GM11168 (cell line): ENCODE results near the gene CNOT2.

Source experiments
- in situ Hi-C: fragments of 300-500 bp; cut with MboI; formaldehyde crosslinking; loops from one replicate; pipeline ENCODE4 v1.12.0; 2022; ENCODE audit warnings: low sequenced_read_pairs; ENCODE audit not compliant: unreplicated experiment

Gene CNOT2

GRCh38 chr12:70242695-70243509 lies at the start of gene CNOT2:
TSS of gene CNOT2 (plus strand) at chr12:70243433. CDS start at chr12:70278227, 34,794 bp downstream.
- in situ Hi-C loops: no loop called here

GRCh38 chr12:70194076-70194475 lies 49.2 kb upstream of the CNOT2 start:
- in situ Hi-C loops: no loop called here

- in situ Hi-C loops: no loop called here
Measured at GRCh38 chr12:70196811-70197281, 46.4 kb upstream of the CNOT2 start.

GRCh38 chr12:70197345-70197744 lies 45.9 kb upstream of the CNOT2 start:
- in situ Hi-C loops: no loop called here

- in situ Hi-C loops: no loop called here
Measured at GRCh38 chr12:70213707-70214106, 29.5 kb upstream of the CNOT2 start.

GRCh38 chr12:70214972-70215617 lies 28.1 kb upstream of the CNOT2 start:
- in situ Hi-C loops: no loop called here

- in situ Hi-C loops: no loop called here
Measured at GRCh38 chr12:70217416-70217815, 25.8 kb upstream of the CNOT2 start.

GRCh38 chr12:70221626-70222025 lies 21.6 kb upstream of the CNOT2 start:
- in situ Hi-C loops: no loop called here

- in situ Hi-C loops: no loop called here
Measured at GRCh38 chr12:70227911-70228310, 15.3 kb upstream of the CNOT2 start.

- in situ Hi-C loops: no loop called here
Measured at GRCh38 chr12:70230934-70231606, 12.2 kb upstream of the CNOT2 start.

GRCh38 chr12:70236990-70237389 lies 6.2 kb upstream of the CNOT2 start:
- in situ Hi-C loops: no loop called here

- in situ Hi-C loops: no loop called here
Measured at GRCh38 chr12:70240673-70241072, 2.6 kb upstream of the CNOT2 start.

GRCh38 chr12:70241845-70242244 lies 1.4 kb upstream of the CNOT2 start:
- in situ Hi-C loops: no loop called here

GRCh38 chr12:70243510-70244371 lies 508 bp downstream of the CNOT2 start:
- in situ Hi-C loops: no loop called here

- in situ Hi-C loops: no loop called here
Measured at GRCh38 chr12:70244409-70244808, 1.2 kb downstream of the CNOT2 start.

- in situ Hi-C loops: no loop called here
Measured at GRCh38 chr12:70245458-70245857, 2.2 kb downstream of the CNOT2 start.

GRCh38 chr12:70246580-70246979 lies 3.3 kb downstream of the CNOT2 start:
- in situ Hi-C loops: no loop called here

- in situ Hi-C loops: no loop called here
Measured at GRCh38 chr12:70247653-70248199, 4.5 kb downstream of the CNOT2 start.

GRCh38 chr12:70248876-70249275 lies 5.6 kb downstream of the CNOT2 start:
- in situ Hi-C loops: no loop called here

- in situ Hi-C loops: no loop called here
Measured at GRCh38 chr12:70249903-70250302, 6.7 kb downstream of the CNOT2 start.
